CMK (cell line): ENCODE data around the gene STX1A.

Experiments
- DNase-seq: peaks from one replicate; pipeline ENCODE4 v3.0.0-alpha.2; 2010; ENCODE audit warnings: low read depth

The STX1A gene

DNA sequence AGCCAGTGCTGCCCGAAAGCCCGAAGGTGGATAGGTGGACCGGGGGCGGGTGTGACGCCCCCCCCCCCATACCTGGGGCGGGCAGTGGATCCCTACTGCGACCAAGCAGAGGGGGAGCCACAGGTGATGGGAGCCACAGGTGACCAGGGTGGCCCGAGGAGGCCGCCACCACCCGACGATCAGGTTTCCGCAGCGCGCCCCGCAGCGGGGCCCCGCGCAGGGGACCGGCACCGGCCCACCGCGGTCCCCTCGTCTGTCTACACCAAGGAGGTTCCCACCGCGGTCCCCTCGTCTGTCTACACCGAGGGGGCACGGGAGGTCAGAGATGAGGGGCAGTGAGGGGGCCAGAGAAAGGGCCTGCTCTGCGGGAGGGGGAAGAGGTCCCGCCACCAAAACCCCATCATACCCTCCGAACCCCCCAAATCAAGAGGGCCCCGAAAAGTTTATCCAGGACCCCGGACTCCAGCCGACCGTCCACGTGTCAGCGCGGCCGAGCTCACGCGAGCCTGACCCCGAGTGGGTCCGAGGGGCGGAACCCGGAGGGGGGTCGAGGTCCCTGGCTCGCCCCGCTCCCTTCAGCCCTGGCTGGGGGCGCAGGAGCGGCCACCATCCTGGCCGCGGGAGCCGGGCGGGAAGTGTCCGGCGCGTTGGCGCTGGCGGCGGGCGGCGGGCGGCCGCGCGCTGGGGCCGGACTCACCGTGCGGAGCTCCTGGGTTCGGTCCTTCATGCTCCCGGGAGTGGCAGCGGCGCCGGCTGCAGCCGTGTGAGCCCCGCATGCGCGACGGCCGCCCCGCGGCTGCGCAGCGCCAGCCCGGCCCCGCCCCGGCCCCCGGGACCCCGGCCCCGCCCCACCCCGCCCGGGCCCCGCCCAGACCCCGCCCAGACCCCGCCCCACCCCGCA is at the start of gene STX1A:
TSS of gene STX1A (minus strand) at position 765 of the 901 bp plus-strand sequence. CDS start at position 727, 38 bp downstream.
- no peak for DNase-seq

DNA sequence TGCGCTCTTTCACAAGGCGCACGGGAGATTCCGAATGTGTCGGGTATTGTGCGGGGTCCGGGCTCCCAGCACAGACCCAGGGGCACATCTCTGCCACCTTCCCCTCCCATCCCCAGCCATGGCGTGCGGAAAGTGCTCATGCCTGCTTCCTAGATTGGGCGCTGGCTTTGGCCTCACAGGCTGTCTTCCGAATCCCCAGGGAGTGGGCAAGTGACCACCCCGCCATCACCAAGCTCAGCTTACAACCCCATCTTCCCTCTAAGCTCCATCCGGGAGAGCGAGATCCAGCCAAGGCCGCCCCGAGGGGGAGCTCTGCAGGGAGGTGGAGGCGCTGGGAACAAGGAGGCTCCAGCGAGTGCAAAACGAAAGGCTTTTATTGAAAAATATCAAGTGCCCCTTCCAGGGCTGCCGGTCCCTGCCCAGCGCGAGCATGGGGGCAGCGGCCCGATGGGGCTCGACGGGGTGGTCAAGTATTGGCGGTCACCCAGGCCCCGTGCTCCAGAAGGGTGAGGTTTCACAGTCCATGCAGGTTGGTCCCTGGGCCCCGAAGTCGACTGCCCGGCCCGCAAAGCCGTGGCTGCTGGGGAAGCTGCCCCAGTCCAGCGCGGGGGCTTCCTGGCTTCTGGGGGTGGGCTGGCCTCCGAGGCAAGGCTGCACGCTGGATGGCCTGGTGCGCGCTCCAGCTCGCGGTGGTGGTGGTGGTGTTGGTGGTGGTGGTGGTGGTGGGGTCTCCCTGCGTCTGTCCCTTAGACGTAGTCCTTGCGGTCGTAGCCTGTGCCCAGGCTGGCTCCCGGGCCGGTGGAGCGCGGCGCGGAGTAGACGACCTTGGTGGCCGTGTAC is 49.4 kb upstream of the STX1A start:
- DNase-seq = no peak

DNA sequence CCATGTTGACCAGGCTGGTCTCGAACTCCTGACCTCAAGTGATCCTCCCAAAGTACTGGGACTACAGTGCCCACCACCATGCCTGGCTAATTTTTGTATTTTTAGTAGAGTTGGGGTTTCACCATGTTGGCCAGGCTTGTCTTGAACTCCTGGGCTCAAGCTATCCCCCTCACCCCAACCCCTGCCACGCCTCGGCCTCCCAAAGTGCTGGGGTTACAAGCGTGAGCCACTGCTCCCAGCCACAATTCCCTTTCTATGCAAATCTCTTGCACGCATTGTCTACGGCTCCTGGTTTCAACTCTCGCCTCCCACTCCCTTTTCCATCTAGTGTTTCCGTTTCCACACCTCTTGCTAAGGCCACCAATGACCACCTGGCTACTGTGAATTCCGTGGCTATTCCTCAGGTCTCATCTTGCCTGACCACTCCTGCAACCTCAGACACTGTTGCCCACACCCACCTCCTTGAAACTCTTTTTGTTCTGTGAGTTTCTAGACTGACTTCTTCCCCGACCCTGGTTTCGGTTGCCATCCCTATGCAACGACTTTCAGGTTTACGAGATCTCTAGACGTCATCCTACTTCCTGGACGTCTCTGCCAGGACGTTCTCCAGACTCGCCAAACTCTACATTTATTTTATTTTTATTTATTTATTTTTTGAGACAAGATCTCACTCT is 47.2 kb upstream of the STX1A start:
- no peak for DNase-seq

DNA sequence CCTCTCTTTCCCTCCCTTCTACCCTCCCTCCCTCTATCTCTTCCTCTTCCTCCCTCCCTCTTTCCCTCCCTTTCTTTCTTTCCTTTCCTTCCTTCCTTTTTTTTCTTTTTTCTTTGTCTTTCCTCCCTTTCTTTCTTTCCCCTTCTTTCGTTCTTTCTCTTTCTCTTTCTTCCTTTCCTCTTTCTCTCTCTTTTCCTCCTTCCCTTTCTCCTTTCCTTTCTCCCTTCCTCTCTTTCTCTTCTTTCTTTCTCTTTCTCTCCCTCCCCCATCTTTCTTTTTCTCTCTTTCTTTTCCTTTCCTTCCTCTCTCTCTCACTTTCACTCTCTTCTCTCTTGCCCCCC is 43.2 kb upstream of the STX1A start:
- DNase-seq = no peak

DNA sequence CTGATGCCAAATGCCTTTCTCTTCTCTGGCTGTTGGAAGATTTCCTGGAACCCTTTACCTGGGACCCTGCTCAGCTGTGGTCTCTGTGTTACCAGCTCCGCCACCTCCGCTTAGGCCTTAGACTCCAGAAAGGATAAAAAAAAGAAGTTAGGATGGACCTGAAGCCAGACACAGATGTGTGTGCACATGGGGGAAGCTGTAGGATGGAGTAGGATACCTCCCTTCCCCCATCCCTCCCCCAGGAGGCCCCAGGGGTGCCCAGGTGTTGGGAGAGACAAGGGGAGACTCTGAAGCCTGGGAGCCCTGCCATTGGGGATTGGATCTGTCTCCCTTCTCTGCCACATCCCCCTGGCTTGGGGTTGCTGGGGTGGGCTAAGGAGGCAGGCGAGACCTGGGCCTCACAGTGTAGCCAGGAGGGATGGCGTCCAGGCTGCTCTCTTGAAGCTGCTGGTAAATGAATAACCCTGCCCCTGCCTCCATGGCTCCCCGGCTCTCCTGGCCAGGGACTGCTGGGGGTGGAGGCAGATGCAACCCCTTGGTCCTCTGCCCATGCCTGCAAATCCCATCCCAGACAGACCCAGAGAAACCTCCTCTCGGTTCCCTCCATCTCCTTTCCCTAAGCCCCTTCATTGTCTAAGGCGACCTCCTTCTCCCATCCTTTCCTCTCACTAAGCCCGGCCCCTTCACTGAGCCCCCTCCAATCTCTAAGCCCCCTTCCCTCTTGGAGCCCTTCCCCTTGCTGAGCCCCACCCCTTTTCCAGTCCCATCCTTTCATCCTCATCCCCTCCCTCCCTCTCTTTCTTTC is 42.6 kb upstream of the STX1A start:
- DNase-seq = no peak

DNA sequence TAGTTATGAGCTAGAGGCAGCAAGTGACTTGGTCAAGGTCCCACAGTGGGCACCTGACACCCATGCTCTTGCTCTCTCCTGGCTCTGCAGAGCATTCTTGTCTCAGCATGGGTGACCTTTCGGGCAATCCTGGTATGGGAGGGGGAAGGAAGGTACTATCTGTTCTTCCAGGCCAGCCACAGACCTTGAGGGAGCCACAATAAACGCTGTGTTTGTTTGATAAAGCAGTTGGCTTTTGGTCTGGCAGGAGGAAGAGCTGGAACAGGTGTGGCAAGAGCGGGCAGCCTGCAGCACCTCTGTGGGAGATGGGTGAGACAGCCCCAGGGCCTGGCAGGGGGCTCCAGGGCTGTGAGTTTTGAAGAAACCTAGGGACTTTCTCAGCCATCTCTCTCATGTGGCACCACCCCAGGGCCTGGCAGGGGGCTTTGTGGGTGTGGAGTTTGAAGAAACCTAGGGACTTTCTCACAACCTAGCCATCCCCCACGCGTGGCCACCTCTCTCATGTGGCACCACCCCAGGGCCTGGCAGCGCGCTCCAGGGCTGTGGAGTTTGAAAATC is 39.2 kb upstream of the STX1A start:
- DNase-seq = peak; percentile 58

DNA sequence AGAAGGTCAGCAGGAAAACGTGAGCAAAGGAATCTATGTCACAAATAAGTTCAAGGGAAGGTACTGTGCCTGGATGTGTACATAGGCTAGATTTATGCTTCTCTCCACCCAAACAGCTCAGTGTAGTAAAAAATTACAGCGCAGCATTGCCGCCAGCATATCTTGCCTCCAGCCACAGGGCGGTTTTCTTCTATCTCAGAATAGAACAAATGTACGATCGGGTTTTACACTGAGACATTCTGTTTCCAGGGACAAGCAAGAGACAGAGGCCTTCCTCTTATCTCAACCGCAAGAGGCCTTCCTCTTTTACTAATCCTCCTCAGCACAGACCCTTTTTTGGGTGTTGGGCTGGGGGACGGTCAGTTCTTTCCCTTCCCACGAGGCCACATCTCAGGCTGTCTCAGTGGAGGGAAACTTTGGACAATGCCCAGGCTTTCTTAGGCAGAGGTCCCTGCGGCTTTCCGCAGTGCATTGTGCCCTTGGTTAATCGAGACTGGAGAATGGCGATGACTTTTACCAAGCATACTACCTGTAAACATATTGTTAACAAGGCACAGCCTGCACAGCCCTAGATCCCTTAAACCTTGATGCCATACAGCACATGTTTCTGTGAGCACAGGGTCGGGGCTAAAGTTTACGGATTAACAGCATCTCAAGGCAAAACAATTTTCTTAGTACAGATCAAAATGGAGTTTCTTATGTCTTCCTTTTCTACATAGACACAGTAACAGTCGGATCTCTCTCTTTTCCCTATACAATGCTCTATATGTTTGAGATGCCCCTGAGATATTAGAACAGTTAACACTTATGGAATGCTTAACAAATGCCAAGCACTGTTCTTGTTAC is 30.7 kb upstream of the STX1A start:
- peak; percentile 63 for DNase-seq

DNA sequence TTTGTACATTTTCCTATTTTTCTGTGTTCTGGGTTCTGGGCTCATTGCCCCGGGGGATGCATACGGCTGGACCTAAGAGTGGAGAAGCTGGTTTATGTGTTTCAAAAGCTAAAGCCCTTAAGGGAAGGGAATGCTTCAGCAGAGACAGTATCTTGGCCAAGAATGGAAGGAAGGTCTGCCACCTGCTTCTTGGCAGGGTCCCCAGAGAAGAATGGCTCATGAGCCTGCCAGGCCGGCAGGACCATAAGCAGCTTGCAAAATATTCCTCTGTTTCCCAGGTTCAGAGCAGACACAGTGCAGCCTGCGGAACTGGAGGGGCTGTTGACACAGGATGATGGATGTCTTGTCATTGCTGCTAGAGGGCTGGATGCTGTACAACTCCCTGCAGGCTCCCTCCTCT is 26.9 kb upstream of the STX1A start:
- no peak for DNase-seq

DNA sequence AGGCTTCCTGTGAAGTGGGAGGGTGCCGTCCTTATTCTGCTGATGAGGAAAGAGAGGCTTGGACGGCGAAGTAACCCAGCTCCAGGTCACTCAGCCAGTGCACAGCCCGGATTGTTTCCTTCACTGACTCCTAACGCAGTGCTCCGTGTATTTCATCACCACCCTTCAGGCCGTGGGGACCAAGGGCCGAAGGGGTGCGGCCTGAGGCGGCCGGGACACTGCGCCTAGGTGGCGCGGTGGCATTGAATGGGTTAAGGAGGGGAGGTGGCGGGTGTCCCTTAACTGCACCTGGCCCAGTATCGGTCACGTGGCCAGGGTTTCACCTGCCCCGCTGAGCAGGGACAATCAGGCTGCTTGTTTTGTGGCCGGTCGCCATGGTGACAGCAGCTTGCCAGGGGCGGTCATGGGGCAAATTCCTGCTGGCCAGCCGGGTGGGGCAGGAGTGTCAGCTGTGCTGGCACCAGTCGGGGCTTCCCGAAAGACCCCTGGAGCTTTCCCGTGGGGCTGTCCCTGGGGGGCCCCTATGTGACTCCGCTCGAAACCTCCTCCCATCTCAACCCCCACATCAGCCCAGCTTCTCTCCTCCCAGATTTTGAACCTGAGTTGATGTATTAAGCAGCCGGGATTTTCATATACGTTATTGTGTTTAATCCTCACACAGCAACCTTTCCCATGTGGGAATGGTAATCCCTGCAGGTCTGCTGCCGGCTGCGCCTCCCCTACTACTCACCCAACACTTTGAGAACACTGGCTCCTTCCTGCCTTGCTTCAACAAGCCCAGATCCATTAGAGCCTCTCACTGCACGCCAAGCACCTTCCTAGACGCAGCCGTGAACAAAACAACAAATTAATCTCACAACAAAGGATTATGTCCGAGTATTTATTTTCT is 23.5 kb upstream of the STX1A start:
- DNase-seq = no peak

DNA sequence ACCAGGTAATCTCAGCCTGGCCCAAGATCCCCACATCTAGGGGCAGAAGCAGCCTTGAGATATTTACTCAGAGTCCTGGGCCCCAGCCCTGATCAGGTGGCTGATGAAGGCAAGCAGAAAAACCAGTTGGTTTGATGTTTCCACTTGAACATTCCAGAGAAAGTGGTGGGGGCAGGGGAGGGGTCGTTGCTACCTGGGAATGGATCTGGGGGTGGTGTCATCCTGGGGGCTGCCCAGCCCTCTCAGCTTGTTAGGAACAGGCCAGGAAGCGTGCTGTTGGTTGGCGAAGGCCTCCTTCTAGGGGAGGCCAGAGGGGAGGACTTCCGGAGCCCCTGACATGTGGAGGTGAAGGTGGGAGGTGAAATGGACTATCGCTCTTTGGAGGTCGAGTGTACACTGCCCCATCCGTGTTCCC is 22.9 kb upstream of the STX1A start:
- no peak for DNase-seq

DNA sequence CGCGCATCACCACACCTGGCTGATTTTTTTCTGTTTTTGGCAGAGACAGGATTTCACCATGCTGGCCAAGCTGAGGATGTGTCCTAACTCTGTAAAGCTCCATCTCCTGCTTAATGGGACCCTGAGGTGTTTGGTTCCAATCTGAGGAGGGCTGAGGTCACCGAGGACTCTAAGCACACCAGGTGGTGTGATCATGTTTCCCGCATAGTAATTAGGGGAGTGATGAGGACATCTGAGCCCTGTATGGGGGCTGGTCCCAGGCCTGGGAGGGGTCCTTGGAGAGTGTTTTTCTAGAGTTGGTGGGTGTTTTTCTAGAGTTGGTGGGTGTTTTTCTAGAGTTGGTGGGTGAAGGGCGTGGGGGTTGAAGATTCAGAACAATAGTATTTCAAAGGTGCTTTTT is 22.1 kb upstream of the STX1A start:
- no peak for DNase-seq

DNA sequence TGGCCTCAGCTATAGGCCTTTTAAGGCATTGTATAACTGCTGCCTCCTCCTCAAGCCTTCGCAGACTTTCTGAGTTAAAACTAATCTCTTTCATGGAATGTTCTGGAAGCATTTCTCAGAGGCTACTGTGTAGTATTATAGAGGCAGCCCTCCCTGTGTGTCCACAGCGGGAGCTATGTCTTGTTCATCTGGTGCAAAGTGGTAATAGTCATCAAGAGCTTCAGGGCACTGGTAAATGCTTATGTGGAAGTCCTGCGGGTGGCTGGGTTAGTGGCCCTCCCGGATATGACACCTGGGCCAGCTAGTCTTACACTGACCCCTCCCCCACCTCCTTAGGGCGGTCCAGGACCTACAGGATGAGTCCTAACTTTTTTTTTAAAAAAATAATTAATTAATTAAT is 21.3 kb upstream of the STX1A start:
- no peak for DNase-seq

DNA sequence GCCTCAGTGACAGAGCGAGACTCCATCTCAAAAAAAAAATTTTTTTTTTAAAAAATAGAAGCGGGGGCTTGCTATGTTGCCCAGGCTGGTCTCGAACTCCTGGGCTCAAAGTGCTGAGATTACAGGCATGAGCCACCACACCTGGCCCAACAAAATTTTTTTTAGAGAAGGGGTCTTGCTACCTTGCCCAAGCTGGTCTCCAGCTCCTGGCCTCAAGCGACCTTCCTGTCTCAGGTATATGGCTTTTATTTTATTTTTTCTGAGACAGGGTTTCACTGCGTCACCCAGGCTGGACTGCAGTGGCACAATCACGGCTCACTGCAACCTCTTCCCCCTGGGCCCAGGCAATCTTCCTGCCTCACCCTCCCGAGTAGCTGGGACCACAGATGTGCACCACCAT is 20.7 kb upstream of the STX1A start:
- no peak for DNase-seq

DNA sequence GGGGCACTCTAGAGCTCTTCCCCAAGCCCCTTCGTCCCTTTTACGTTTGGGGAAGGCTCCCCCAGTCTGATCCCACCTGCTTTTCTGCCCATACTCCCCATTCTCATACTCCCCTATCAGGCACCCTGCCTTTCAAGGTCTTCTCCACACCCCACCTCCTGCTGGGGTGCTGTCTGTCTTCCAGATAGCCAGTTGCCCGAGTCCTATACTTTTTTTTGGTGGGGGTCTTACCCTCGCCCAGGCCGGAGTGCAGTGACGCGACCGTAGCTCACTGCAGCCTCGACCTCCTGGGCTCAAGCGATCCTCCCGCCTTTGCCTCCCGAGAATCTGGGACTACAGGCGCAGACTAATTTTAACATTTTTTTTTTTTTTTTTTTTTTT is 19.9 kb upstream of the STX1A start:
- DNase-seq = no peak

DNA sequence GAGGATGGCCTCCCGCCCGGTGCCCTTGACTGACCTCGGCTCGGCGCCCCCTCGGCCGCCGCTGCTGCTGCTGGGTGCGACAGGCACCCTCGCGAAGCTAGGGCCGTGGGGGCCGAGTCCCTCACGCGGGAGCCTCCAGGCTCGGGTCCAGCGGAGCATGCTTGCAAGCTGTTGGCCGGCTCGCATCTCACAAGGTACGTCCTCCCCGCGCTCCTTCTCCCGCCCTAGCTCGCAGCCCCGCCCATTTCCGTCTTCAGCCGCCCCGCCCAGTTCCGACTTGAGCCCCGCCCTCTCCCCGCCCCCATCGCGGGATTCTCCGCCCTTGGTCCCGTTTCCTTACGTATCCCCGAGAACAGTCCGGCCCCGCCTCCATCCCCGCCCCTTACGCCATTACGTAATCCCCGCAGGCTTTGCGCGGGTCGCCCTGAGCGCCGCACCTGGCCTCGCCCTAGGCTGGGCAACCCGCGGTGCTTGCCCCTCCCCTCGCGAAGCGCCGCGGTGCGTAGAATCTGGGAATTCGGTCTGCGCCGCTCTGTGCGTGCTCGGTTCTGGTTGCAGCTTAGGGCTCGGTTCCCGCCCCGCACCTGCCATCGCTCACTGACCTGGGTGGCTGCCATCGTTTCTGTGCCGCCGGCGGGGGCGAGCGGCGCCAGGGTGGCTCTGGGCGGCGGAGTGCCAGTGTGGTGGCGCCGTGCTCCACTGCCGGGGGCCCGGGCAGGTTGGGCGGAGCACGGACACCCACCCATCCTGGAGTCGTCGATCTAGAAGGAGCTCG is 19.3 kb upstream of the STX1A start, which contains the start of gene ABHD11:
TSS of gene ABHD11 (minus strand) at position 191 of the 775 bp plus-strand sequence. CDS start at position 159, 32 bp downstream.
- DNase-seq = peak; percentile 92

DNA sequence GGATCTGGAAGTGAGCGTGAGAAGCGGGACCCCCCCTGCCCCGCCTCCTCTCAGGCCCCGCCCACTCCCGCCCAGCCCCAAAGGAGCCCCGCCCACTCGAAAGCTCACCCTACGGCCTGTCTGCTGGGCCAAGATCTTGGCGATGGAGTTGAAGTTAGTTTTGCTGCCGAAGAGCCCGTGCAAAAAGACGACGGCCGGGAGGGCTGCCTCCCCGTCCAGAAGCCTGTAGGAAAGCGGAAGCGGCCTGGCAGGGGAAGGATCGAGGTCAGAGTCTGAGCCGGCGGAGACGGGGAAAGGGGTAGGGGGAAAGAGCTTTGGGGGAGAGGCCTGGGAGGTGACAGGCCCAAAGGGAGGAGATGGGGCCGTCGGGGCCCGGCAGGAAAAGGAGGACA is 18.7 kb upstream of the STX1A start:
- DNase-seq = no peak

DNA sequence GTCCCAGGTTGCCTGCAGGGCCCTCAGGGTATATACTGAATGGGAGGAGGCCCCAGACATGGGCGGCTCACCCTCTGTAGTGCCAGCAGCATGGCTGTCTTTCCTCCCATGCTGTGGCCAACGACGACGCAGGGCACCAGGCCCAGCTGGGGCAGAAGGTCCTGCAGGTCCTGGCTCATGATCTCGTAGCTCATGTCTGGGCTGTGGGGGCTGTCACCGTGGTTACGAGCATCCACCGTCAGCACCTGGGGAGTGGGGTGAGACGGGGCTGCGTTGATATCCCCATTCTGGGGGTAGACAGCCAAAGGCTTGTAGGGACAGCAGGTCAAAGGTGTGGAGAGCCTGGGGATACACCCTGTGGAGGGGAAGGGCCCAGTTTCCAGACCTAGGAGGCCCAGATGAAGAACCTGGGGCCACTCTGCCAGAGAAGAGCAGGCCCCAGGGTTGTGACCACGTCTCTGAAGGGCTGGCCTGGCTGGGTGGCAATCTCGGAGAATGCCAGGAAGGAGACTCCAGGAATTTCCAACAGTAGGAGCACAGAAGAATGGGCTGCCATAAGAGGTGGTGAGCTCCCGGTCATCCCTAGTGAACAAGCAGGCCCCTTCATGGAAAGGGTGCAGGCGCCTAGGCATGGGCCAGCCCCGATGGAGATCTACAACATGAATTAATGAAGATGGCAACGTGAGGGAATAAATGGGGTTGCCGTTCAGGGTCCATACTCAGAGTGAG is 18.2 kb upstream of the STX1A start:
- DNase-seq = no peak

DNA sequence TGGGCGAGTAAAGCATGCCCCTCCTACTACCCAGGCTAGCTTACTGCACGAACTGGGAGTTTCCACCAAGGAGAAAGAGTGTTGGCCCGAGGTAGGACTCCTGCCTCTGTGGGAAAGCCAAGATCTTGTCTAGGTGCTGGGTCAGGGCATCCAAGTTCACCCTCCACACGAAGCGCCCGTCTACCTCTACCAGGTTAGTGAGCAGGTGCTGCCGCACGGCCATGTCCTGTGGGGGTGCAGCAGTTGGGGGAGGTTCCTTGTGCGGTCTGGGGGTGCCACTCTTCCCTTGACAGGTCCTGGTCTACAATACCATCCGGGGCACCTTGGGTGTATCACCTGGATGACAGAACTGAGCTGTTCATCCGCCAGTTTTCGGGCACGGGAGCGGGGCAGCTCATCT is 17.4 kb upstream of the STX1A start:
- no peak for DNase-seq
